Measurements from ENCODE around the gene NR5A2.

DNA sequence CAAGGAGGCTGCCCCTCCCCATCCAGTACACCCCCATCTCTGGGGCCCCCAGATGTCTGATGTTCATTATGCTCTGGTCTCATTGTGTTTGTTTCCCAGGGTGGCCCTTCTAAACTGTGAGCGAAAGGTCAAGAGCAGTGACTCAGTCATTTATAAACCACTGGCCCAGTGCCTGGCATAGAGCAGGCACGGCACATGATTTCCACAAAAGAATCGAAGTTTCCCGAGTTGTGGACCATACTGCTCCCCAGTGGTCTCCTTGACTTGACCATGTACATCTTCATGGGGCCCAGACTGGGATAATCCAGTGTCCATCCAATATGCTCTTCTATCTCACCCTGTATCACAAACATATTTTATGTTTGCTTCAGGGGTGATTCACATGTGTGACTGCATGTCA lies 153.3 kb downstream of the NR5A2 start:
- TF ChIP-seq, protein P1, sequence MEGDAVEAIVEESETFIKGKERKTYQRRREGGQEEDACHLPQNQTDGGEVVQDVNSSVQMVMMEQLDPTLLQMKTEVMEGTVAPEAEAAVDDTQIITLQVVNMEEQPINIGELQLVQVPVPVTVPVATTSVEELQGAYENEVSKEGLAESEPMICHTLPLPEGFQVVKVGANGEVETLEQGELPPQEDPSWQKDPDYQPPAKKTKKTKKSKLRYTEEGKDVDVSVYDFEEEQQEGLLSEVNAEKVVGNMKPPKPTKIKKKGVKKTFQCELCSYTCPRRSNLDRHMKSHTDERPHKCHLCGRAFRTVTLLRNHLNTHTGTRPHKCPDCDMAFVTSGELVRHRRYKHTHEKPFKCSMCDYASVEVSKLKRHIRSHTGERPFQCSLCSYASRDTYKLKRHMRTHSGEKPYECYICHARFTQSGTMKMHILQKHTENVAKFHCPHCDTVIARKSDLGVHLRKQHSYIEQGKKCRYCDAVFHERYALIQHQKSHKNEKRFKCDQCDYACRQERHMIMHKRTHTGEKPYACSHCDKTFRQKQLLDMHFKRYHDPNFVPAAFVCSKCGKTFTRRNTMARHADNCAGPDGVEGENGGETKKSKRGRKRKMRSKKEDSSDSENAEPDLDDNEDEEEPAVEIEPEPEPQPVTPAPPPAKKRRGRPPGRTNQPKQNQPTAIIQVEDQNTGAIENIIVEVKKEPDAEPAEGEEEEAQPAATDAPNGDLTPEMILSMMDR (tag by site-specific recombination; IDR thresholded peaks at IDR 0.05), result no peak
- TF ChIP-seq ZNF785 (tag by site-specific recombination; IDR thresholded peaks at IDR 0.05) (no peak), ZNF341 (tag by site-specific recombination; IDR thresholded peaks at IDR 0.05; ENCODE audit: low read depth) (no peak), ZNF776 (tag by site-specific recombination; IDR thresholded peaks at IDR 0.05; ENCODE audit: borderline replicate concordance) (no peak), ZNF558 (tag by site-specific recombination; IDR thresholded peaks at IDR 0.05) (no peak), ZNF544 (tag by site-specific recombination; IDR thresholded peaks at IDR 0.05) (no peak), ZNF791 (tag by site-specific recombination; IDR thresholded peaks at IDR 0.05) (no peak), YY1 (tag by site-specific recombination; IDR thresholded peaks at IDR 0.05) (no peak), ZSCAN16 (tag by site-specific recombination; IDR thresholded peaks at IDR 0.05) (no peak), ZNF311 (tag by site-specific recombination; IDR thresholded peaks at IDR 0.05; ENCODE audit: borderline replicate concordance) (no peak)
- TF ChIP-seq, protein P2, sequence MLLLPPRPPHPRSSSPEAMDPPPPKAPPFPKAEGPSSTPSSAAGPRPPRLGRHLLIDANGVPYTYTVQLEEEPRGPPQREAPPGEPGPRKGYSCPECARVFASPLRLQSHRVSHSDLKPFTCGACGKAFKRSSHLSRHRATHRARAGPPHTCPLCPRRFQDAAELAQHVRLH (tag by site-specific recombination; IDR thresholded peaks at IDR 0.05), result no peak
- TF ChIP-seq, protein P3, sequence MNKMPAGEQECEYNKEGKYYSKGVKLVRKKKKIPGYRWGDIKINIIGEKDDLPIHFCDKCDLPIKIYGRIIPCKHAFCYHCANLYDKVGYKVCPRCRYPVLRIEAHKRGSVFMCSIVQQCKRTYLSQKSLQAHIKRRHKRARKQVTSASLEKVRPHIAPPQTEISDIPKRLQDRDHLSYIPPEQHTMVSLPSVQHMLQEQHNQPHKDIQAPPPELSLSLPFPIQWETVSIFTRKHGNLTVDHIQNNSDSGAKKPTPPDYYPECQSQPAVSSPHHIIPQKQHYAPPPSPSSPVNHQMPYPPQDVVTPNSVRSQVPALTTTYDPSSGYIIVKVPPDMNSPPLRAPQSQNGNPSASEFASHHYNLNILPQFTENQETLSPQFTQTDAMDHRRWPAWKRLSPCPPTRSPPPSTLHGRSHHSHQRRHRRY (tag by site-specific recombination; IDR thresholded peaks at IDR 0.05), result no peak

All from HEK293 (cell line).